Body of pancreas (tissue), 4 donors: Measurements from ENCODE around the gene GP1BA.
"Not testable (repeated sequence)": the region's sequence is repeated elsewhere in the genome, so short reads cannot be mapped to it uniquely, and the experiment has no call there.

Experiments
- POLR2A ChIP-seq, 3 donors: fragments of 450-650 bp; IDR thresholded peaks; one replicate each; pipeline ENCODE4 v1.6.1; 2016; ENCODE audit warnings: antibody characterized with exemption in 3 of 3, mild to moderate bottlenecking in 2 of 3
- TF ChIP-seq, protein P1 (sequence below), 7 experiments: fragments of 450-650 bp in 4 of 7; fragments of 200-600 bp in 3 of 7; sonication (generic) in 3 of 7; IDR thresholded peaks; one replicate each; pipeline ENCODE4 v1.5.1; 2016 to 2019; ENCODE audit warnings: antibody characterized with exemption in 7 of 7

DNA sequence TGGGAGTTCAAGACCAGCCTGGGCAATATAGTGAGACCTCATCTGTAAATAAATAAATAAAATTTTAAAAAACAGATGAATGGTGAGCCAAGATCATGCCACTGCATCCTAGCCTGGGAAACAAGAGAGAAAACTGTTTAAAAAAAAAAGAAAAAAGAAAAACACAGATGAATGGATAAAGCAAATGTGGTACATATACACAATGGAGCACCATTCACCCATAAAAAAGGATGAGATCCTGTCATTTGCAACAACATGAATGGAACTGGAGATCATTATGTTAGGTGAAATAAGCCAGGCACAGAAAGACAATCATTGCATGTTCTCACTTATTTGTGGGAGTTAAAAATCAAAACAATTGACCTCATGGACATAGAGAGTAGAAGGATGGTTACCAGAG is 25.4 kb upstream of the GP1BA start:
- TF ChIP-seq, protein P1, sequence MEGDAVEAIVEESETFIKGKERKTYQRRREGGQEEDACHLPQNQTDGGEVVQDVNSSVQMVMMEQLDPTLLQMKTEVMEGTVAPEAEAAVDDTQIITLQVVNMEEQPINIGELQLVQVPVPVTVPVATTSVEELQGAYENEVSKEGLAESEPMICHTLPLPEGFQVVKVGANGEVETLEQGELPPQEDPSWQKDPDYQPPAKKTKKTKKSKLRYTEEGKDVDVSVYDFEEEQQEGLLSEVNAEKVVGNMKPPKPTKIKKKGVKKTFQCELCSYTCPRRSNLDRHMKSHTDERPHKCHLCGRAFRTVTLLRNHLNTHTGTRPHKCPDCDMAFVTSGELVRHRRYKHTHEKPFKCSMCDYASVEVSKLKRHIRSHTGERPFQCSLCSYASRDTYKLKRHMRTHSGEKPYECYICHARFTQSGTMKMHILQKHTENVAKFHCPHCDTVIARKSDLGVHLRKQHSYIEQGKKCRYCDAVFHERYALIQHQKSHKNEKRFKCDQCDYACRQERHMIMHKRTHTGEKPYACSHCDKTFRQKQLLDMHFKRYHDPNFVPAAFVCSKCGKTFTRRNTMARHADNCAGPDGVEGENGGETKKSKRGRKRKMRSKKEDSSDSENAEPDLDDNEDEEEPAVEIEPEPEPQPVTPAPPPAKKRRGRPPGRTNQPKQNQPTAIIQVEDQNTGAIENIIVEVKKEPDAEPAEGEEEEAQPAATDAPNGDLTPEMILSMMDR (IDR thresholded peaks at IDR 0.05) = not testable (repeated sequence)
- not testable (repeated sequence) for TF ChIP-seq POLR2A (IDR thresholded peaks at IDR 0.05)
